ENCODE measurements around the gene ARMC7. TPM values are rescaled to one million over a fixed set of nuclear protein-coding genes. Genes with fewer than 3 reads are reported as not detected.

Gene ARMC7
- total and polyA plus RNA-seq, 2 of the 13 experiments (the other 11 are each of a cell fraction or from before 2014, with no cell fraction given), result 3.9 to 4.2 TPM

DNA sequence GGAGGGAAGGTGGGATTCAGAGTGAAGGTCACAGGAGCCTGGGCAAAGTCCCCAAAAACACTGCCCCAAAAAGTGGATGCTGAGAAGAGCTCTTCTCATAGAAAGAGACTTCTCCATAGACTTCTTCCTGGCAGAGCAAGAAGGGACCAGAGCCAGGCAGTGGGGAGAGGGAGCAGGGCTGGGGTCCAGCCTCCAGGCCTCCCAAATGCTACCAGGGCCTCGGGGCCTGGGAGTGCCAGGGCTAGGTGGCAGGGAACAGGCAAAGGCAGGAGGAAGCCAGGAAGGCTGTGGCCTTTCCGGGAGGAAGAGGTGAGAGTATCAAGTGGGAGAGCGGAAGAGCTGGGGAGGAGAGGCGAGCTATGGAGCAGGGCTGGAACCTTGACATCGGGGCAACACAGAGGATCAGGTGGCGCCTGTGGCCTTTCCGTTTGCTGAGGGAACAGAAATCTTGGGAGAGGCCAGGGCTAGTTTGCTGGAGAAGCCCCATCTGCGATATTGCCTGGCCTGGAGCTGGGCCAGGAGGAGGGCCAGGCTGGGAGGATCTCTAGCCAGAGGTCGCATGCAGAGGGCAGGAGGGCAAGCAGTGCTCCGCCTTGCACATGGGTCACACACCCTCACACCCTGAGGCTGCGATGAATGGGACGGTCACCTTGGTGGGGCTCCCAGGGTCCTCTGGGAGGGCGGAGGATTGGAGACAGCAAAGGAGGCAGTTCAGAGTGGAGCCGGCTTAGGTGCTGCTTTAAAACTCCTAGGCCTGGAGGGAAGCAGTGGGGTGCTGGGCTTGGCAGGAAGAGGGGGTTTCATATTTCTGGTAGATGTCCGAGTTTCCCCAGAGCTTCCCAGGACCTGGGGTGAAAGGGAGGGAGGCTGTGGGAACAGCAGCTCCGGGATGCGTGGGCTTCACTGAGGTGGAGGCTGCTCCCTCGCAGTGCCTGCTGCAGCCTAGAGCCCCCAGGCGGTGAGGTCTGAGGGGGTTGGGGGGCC is 18.6 kb upstream of the ARMC7 start (continued):
- TF ChIP-seq, protein P1, sequence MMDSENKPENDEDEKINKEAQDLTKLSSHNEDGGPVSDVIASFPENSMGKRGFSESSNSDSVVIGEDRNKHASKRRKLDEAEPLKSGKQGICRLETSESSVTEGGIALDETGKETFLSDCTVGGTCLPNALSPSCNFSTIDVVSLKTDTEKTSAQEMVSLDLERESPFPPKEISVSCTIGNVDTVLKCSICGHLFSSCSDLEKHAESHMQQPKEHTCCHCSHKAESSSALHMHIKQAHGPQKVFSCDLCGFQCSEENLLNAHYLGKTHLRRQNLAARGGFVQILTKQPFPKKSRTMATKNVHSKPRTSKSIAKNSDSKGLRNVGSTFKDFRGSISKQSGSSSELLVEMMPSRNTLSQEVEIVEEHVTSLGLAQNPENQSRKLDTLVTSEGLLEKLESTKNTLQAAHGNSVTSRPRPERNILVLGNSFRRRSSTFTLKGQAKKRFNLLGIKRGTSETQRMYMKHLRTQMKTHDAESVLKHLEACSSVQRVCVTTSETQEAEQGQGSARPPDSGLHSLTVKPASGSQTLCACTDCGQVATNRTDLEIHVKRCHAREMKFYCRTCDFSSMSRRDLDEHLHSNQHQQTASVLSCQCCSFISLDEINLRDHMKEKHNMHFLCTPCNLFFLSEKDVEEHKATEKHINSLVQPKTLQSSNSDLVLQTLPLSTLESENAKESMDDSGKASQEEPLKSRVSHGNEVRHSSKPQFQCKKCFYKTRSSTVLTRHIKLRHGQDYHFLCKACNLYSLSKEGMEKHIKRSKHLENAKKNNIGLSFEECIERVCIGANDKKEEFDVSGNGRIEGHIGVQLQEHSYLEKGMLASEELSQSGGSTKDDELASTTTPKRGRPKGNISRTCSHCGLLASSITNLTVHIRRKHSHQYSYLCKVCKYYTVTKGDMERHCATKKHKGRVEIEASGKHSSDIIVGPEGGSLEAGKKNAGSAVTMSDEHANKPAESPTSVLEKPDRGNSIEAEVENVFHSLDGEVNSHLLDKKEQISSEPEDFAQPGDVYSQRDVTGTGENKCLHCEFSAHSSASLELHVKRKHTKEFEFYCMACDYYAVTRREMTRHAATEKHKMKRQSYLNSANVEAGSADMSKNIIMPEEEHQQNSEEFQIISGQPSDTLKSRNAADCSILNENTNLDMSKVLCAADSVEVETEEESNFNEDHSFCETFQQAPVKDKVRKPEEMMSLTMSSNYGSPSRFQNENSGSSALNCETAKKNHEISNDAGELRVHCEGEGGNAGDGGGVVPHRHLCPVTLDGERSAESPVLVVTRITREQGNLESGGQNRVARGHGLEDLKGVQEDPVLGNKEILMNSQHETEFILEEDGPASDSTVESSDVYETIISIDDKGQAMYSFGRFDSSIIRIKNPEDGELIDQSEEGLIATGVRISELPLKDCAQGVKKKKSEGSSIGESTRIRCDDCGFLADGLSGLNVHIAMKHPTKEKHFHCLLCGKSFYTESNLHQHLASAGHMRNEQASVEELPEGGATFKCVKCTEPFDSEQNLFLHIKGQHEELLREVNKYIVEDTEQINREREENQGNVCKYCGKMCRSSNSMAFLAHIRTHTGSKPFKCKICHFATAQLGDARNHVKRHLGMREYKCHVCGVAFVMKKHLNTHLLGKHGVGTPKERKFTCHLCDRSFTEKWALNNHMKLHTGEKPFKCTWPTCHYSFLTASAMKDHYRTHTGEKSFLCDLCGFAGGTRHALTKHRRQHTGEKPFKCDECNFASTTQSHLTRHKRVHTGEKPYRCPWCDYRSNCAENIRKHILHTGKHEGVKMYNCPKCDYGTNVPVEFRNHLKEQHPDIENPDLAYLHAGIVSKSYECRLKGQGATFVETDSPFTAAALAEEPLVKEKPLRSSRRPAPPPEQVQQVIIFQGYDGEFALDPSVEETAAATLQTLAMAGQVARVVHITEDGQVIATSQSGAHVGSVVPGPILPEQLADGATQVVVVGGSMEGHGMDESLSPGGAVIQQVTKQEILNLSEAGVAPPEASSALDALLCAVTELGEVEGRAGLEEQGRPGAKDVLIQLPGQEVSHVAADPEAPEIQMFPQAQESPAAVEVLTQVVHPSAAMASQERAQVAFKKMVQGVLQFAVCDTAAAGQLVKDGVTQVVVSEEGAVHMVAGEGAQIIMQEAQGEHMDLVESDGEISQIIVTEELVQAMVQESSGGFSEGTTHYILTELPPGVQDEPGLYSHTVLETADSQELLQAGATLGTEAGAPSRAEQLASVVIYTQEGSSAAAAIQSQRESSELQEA (CRISPR knock-in tag; IDR thresholded peaks at IDR 0.05; ENCODE audit: not compliant biosample characterization), result no peak
- TF ChIP-seq MYNN (CRISPR knock-in tag; IDR thresholded peaks at IDR 0.05; ENCODE audit: low read depth), result no peak
- TF ChIP-seq ZNF879 (CRISPR knock-in tag; IDR thresholded peaks at IDR 0.05), result no peak
- TF ChIP-seq, protein P2, sequence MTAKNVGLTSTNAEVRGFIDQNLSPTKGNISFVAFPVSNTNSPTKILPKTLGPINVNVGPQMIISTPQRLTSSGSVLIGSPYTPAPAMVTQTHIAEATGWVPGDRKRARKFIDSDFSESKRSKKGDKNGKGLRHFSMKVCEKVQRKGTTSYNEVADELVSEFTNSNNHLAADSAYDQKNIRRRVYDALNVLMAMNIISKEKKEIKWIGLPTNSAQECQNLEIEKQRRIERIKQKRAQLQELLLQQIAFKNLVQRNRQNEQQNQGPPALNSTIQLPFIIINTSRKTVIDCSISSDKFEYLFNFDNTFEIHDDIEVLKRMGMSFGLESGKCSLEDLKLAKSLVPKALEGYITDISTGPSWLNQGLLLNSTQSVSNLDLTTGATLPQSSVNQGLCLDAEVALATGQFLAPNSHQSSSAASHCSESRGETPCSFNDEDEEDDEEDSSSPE (CRISPR knock-in tag; IDR thresholded peaks at IDR 0.05), result peak; percentile 55; the same call in 1 of the 2 replicates
- peak; percentile 60; the same call in 1 of the 2 replicates for TF ChIP-seq ZBTB20 (CRISPR knock-in tag; IDR thresholded peaks at IDR 0.05; ENCODE audit: borderline replicate concordance, low read depth)
- peak; percentile 58; the same call in 1 of the 2 replicates for TF ChIP-seq ZNF331 (CRISPR knock-in tag; IDR thresholded peaks at IDR 0.05)
- no peak for TF ChIP-seq NAIF1 (CRISPR knock-in tag; IDR thresholded peaks at IDR 0.05; ENCODE audit: borderline replicate concordance)
- TF ChIP-seq POLR2G (IDR thresholded peaks at IDR 0.05; ENCODE audit: low read depth, low read length), result 0 out of 2 replicates have a peak, but pooled peaks have one; percentile 32
- peak; percentile 34; the same call in 1 of the 2 replicates for TF ChIP-seq CEBPG (CRISPR knock-in tag; IDR thresholded peaks at IDR 0.05)
- TF ChIP-seq, protein P3, sequence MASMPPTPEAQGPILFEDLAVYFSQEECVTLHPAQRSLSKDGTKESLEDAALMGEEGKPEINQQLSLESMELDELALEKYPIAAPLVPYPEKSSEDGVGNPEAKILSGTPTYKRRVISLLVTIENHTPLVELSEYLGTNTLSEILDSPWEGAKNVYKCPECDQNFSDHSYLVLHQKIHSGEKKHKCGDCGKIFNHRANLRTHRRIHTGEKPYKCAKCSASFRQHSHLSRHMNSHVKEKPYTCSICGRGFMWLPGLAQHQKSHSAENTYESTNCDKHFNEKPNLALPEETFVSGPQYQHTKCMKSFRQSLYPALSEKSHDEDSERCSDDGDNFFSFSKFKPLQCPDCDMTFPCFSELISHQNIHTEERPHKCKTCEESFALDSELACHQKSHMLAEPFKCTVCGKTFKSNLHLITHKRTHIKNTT (CRISPR knock-in tag; IDR thresholded peaks at IDR 0.05), result no peak
- TF ChIP-seq PHF20 (CRISPR knock-in tag; IDR thresholded peaks at IDR 0.05), result no peak
- TF ChIP-seq ZFP37 (CRISPR knock-in tag; IDR thresholded peaks at IDR 0.05; ENCODE audit: borderline replicate concordance), result no peak
- TF ChIP-seq EZH2 (conservative IDR thresholded peaks at IDR 0.05; ENCODE audit: low read depth, low read length), result no peak
- peak; percentile 53; the same call in 1 of the 2 replicates for TF ChIP-seq ZMYM4 (CRISPR knock-in tag; IDR thresholded peaks at IDR 0.05)
- peak; percentile 40; the same call in 1 of the 2 replicates for TF ChIP-seq SP4 (CRISPR knock-in tag; IDR thresholded peaks at IDR 0.05)
- no peak for TF ChIP-seq POLR2AphosphoS2 (IDR thresholded peaks at IDR 0.05; ENCODE audit: low read depth, low read length)
- TF ChIP-seq ZNF530 (CRISPR knock-in tag; IDR thresholded peaks at IDR 0.05; ENCODE audit: low read depth), result no peak
- TF ChIP-seq AHR (CRISPR knock-in tag; IDR thresholded peaks at IDR 0.05), result no peak
- 0 out of 4 replicates have a peak, but pooled peaks of 1 of the 2 experiments have one; percentile 53 for TF ChIP-seq KLF16 (CRISPR knock-in tag; IDR thresholded peaks at IDR 0.05)
